NB4 (cell line): ENCODE results near the gene SSTR4.

Source experiments
- CTCF ChIP-seq: IDR thresholded peaks from one replicate; pipeline ENCODE4 v1.5.1; 2012; ENCODE audit warnings: low read depth, low read length
- POLR2A ChIP-seq: IDR thresholded peaks from 2 replicates; pipeline ENCODE4 v1.6.1; 2011; ENCODE audit warnings: mild to moderate bottlenecking; ENCODE audit not compliant: insufficient read length; ENCODE audit errors: extremely low read depth

GRCh38 chr20:23061734-23062561 is 26.8 kb downstream of the SSTR4 start:
- peak; percentile 53 for TF ChIP-seq CTCF
- TF ChIP-seq POLR2A: no peak
